ENCODE data around the gene MEOX2. TPM values are rescaled to one million over a fixed set of nuclear protein-coding genes. Genes with fewer than 3 reads are reported as not detected.

MEOX2 gene
- total RNA-seq, 1 donor from 2014 or later, result 24.8 TPM

- Mint-ChIP-seq H3K4me3 (ENCODE audit: unreplicated experiment) (peak within 1 kb of the TSS; percentile 69), H3K36me3 (ENCODE audit: unreplicated experiment) (no peaks in the 10 kb centered on the region), H3K4me1 (ENCODE audit: unreplicated experiment) (peaks cover 50% of the 10 kb centered on the region), H3K9me3 (ENCODE audit: unreplicated experiment) (no peaks in the 10 kb centered on the region), H3K27me3 (ENCODE audit: unreplicated experiment) (no peaks in the 10 kb centered on the region), H3K27ac (ENCODE audit: unreplicated experiment) (peak within 1 kb of the TSS; percentile 95)
- TF ChIP-seq CTCF (IDR thresholded peaks at IDR 0.05), result peak; percentile 48
- peak; percentile 84 for DNase-seq (ENCODE audit: extremely low spot score, unreplicated experiment)
These were observed 124.6 kb downstream of the MEOX2 start, which contains the start of gene AGMO for GRCh38 chr7:15561835-15562234. TSS of gene AGMO (minus strand) at chr7:15562015.

Other genes with a start within 250 kb of the MEOX2 start
- 0.99 and 1.7 TPM in 2 replicates for gene AGMO, start 124.7 kb downstream of the MEOX2 start, total RNA-seq